NCI-H526 (cell line): ENCODE data around the gene PSMB2.
A peak's percentile ranks its signal among the peaks of the same experiment; 100 is the strongest.
"Not testable (repeated sequence)": the region's sequence is repeated elsewhere in the genome, so short reads cannot be mapped to it uniquely, and the experiment has no call there.

Experiments
- DNase-seq, 2 experiments: peaks; one replicate each; lab custom pipeline; 2025; lab: John Stamatoyannopoulos, UW

Gene PSMB2

DNA sequence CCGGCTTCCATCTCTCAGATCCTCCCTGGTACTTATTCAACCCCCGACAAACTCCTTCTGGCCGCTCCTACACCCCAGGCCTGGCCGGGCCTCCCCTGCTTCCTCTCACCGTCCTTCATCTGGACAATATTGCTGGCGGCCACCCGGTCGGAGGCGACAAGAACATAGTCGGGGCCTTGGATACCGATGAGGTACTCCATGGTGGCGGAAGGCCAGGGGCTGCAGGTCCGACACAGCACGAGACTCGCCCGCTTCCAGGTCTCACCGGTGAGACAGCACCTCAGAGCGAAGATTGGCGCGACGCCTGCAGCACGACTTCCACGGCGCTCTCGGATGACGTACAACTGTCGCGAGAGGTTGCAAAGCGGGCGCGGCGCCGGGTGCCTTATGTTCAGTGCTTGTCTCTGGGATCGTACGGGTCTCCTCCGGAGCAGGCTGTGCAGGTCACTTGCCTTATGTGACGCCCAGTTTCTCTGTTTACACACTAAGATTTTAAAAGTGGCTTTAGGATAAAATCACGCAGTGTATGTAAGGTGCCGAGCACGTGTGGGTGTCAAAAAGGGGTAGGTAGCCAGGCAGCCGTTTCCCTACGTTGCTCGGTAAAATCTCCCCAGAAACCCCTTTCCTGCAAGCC, at the start of gene PSMB2:
Gene PSMB2 (minus strand): TSS at position 294 of the 634 bp plus-strand sequence. CDS start 94 bp downstream, at position 200.
- peak; percentile 94 to 99 for DNase-seq

DNA sequence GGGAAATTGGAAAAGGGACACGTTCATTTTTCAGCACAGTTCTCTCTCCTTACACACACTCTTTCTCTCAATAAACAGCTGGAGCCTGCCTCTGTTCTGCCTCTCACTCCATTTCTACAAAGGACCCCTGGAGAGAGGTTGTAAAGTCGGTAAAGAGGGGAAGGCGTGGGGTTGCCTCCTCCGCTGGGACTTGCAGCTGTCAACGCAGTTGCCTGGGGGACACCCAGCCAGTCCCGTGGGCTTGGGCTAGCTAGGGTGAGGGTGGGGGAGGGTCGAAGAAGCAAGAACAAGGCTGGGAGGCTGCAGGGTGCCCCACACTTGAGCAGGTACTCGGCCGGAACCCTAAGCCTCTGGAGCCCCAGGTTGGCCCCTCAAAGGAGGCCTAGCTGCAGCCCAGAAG, 49.8 kb upstream of the PSMB2 start:
- DNase-seq, result no peak

DNA sequence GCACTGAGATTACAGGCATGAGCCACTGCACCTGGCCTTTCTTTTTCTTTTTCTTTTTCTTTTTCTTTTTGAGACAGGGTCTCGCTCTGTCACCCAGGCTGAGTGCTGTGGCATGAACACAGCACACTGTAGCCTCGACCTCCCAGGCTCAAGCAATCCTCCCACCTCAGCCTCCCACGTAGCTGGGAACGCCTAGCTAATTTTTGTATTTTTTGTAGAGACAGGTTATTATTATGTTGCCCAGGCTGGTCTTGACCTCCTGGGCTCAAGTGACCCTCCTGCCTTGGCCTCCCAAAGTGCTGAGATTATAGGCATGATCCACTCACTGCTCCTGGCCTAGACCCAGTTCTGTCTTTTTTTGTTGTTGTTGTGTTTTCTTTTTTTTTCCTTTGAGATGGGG, 48.8 kb upstream of the PSMB2 start:
- DNase-seq, result not testable (repeated sequence)

DNA sequence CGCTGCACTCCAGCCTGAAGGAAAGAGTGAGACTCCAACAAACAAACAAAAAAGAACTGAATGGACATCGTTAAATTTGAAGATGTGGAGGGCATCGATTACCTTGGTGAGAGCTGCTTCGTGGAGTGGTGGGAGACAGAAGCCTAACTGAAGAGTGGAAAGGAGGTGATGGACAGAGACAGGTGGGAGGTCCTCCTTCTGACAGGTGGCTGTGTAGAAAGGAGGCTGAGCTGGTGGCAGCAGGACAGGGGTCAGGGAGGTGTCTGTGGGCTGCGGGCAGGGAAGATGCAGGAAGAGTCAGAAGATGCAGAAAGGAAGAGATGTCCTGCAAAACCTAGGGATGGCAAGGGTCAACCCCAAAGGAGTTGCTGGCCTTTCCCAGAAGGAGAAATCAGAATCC, 46.8 kb upstream of the PSMB2 start:
- DNase-seq, result no peak

DNA sequence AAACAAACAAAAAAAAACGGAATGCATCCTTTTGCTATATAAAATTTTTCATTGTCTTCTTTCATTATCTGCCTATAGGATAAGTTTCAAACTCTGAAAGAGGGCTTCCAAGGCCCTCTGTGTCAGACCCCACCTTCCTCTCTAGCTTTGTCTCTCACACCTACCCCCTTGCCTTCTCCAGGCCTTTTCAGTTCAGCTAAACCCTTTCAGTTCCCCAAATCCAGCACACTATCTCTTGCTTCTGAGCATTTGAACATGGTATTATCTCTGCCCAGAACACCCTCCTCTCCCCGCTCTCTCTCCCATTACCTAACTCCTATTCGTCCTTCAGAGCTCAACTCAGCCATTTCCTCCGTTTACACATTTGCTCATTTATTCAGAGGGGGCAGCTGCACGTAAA, 41.7 kb upstream of the PSMB2 start:
- DNase-seq, result no peak

DNA sequence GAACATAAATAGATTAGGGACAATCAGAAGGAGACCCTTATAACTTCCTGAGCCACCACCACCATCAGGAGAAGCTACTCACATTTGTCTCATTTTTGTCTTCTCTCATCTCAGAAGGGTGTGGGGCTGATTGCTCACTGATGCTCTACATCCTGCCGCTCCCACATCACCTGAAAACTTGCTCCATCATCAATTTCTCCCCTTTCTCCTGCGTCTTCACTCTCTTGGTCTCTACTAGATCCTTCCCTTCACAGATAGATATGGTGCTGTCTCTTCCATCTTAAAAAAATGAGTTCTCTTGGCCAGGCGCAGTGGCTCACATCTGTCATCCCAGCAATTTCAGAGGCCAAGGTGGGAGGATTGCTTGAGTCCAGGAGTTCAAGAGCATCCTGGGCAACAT, 38.9 kb upstream of the PSMB2 start:
- DNase-seq, result no peak

DNA sequence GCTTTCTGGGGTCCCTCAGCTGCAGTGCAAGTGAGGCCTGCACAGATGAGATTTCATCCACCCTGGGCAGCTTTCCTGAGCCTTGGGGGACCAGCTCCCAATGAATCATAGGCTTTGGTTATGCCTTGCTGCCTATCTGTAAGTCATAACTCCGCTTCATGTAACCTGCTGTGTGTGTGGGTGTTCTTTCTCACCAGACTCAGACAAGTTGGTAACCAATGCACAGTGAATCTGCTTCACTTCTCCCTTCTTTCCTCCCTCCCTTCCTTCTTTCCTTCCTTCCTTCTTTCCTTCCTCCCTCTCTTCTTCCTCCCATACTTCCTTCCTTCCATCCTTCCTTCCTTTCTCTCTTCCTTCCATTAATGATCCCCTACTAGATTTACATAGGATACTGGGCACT, 34.4 kb upstream of the PSMB2 start:
- no peak for DNase-seq

DNA sequence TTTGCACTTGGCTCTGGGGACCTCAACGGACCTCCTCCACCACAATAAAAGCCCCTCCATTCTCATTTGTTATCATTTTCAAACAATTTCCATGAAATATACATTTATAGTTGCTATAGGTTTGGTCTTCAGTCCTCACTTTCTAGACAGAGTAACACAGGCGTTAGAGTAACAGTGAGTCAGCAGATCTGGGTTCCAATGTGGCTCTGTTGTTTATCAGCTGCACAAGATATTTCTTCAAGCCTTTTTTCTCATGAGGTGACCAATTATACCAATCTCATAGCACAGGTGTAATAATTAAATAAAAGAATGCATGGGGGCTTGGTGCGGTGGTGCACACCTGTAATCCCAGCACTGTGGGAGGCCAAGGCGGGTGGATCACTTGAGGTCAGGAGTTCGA, 32.8 kb upstream of the PSMB2 start:
- DNase-seq, result no peak

DNA sequence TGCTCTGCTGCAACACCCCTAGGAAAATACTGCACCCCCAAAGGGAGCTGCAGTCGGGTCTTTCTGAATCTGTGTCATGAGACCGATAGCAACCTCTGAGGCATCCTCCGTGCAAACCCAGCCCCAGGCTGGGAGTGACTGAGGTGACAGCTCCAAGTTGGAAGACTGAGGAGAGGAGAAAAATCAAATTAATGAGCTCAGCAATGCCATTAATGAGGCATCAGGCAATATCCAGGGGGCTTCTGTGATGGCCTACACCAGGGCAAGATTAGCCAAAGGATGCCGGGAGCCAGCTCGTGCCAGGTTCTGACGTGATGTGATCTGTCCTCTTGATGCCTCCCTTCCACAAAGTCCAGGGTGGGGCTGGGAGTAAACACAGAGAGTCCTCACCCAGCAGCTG, 30.8 kb upstream of the PSMB2 start:
- no peak for DNase-seq

DNA sequence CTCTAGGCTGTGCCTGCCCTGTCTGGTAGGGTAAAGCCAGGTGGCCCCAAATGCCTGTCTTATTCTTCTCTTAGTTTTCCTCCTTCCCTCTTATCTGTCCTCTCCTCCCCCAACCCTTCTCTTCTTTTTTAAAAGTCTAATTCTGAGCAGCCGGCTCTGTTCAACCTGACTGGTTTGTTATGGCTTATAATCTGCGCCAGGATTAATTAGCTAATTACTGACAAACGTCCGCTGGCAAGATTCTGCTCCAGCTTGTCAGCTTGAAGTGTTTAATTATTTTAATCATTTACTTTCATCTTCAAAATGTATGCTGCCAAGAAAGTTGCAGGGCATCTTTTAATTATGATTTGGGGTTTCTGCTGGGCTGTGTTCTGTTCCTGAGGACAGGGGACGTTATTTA, 27.2 kb upstream of the PSMB2 start:
- no peak for DNase-seq

DNA sequence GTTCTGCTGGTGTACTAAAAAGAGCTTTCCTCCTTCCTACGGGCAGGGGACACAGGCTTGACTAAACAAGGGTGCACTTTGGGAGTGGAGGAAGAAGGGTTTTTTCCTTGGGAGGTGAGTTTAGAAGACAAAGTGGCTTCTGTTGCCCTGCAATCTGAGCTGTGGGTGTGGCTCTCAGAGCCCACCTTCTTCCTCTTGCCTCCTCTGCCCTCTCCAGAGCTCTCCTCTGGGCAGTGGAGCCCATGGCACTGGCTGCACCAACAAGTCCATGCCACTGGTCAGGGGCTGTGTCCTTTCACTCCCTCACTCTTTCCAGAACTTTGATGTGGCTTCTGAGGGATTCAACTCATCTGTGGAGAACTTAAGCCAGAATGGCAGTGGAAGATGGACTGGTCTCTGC, 25.6 kb upstream of the PSMB2 start:
- DNase-seq, result no peak

DNA sequence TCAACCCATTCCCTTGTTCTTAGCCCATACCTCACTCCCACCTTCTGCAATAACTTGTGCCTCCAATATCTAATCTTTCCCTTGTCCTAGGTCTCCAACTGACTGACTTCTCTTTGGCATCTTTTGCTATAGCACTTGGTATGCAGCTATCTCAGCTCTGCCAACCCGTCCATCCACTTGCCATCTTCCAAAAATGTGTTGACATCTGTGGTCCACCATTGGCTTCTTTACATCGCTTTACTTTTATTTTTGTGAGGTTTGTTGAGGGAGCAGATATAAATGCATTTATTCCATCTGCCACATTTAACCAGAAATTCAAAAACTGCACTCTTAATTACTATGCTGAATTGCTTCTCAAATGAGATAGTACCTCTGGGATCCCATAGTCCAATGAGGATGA, 24.9 kb upstream of the PSMB2 start:
- no peak for DNase-seq

DNA sequence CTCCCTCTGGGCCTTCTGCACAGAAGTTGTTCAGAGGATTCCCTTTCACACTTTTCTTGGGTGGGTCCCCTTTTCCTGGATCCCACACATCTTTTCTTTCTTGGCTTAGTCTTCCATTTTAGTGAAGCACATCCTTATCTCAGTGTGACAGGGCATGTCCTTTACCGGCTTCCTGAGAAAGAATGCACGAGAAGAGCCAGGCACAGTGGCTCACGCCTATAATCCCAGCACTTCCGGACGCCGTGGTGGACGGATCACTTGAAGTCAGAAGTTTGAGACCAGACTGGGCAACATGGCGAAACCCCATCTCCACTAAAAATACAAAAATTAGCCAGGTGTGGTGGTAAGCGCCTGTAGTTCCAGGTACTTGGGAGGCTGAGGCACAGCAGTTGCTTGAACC, 22.1 kb upstream of the PSMB2 start:
- no peak for DNase-seq

DNA sequence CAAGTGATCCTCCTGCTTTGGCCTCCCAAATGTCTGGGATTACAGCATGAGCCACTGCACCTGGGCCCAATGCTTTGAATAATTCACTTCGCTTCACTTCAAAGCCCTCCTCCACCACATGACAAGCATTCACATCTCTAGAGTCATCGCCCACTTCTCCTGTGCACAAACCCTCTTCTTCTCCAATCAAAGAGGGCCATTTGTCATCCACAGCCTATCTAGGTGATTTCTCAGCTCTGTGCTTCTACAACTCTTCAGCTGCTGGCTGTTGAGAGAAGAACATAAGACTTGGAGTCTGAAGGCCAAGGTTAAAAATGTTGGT, 20.1 kb upstream of the PSMB2 start:
- no peak for DNase-seq

DNA sequence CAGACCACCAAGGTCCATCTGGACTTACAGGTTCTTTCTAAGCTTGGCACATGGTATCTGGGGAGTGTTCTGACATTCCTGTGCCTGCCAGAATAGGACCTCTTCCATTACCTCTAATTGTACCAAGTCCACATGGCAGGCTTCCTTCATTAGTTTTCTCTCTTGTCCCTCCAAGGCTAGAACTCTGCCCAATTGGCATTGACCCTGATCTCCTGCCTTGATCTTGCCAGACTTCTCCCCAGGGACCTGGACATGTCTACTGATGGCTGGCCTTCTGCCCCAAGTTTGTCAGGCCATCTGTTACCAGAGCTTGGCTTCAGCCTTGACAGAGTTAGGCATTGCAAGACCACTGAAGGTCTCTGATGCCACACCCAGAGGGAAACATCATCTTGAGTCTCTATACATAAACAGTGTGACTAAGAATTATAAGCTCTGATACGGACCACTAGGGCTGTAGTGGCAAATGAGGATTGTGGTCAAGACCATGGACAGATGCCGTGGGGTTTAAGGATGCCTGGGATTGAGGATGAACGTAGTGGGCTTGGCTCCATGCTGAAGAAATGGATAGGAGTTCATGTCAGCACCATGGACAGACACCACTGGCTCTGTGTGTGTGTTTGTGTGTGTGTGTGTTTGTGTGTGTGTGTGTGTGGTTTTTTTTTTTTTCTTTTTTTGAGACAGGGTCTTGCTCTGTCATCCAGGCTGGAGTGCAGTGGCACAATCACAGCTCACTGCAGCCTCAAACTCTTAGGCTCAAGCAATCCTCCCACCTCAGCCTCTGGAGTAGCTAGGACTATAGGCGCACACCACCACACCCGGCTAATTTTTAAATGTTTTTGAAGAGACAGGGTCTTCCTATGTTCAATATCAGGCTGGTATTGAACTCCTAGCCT, 19.5 kb upstream of the PSMB2 start:
- DNase-seq, result no peak

DNA sequence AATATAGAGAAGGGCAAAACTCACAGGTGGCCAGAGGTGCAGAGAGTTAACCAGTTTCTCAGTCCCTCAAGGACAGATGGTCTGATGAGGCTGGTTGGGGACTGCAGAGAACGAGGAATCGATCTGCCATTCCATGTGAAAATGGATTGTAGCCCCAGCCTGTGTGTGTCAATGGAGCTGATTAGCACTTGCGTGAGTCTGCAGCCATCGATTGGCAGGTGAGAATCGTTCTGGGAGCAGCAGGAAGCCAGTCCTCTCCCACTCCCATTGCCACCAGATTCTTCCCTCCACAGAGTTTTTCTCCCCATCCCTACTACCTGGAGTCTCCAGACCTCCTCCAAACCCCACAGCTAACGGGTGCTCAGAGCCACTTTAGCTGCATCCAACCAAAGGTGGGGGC, 18.3 kb upstream of the PSMB2 start:
- no peak for DNase-seq

DNA sequence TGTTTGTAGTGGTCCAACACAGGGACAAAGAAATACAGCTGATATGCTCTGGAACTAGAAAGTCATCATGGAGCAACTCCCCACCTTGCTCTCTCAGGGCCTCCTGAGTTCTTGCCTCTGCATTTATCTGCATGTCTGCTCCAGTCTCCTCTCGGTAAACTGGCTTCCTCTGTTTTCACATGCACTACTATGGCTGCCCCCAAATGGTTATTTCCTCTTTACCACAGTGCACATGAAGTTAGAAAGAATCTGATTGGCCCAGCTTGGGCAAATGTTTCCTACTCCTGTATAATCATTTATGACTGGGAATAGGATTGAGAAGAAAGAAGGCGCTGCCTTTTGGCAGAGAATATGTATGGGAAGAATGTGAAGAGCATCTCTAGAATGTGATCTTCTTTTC, 16.5 kb upstream of the PSMB2 start:
- no peak for DNase-seq

DNA sequence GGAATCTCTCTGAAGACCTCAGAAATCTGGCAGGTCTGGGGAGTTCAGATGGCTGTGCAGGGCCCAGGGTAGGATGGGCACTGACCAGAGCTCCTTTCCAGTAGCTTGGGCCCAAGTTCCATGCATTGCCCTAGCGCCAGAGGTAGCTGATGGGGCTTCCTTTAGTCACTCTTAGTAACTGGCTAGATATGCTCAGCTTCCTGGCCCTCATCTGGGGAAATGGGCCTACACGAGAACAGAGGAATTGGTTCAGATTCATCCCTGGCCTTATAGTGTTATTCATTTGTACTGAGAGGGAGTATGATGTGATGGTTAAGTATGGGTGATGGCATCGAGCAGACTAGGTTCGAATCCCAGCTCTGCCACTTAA, 15.5 kb upstream of the PSMB2 start:
- DNase-seq, result no peak

DNA sequence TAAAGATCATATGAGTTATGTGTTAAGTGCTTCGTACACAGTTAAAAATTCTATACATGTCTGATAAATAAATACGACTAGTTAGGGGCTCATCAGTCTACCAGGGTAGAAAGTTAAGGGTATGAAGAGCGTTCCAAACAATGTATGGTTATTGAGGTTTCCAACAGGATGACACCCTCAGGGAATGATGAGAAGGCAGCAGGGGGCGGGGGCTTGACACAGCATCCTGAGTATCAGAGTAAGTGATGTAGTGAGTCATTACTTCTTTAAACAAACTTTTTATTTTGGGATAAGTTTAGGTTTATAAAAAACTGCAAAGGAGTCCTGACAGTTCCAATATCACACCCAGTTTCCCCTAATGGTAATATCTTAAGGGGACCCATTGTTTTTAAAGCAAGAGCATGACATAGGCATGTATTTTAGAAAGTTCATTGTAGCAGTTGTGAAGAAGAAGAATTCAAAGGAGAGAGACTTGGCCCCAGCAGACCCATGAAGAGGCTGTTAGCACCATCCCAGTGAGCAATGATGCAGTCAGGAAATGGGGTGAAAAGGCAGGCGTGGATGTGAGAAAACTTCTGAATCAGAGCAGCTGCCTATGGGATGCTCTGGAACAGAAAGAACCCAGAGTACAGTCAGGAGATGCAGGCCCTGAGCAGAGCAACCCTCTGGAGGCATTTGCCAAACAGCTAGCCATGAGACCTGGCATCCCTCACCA, 15.0 kb upstream of the PSMB2 start:
- DNase-seq, result no peak

DNA sequence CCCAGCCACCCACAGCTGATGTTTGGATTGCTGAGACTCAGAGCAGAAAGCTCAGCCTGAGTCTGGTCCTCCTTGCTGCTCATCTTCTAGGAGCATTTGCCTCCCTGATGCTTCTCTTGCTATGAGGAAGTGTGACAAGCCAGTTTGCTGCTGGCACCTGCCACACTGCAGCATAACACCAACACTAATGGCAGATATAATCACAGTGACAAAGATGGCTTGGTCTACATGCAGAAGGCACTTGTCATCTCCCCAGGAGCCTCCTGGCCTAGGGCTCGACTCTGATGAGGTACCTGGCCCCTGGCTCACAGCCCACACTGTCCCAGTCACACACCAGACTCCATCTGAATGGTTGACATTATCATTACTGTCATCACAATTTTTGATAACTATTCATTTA, 13.9 kb upstream of the PSMB2 start:
- no peak for DNase-seq

DNA sequence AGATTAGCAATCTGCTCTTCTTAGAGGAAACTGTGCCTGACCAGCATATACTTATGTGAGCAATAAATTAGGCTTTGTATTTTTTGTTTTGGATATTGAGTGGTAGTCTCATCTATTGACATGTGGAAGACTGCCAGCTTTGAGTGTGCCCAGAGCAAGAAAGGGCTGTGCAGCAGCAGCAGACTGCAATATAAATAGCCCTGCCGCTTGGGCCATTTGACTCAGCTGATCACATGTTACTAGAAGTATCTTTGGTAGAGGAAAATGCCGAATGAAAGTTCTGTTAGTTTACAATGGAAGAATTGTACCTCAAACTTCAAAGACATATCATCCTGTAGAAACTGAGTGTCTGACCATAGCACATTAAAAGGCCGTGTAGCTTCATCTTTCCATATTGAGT, 9.1 kb upstream of the PSMB2 start:
- DNase-seq, result no peak

DNA sequence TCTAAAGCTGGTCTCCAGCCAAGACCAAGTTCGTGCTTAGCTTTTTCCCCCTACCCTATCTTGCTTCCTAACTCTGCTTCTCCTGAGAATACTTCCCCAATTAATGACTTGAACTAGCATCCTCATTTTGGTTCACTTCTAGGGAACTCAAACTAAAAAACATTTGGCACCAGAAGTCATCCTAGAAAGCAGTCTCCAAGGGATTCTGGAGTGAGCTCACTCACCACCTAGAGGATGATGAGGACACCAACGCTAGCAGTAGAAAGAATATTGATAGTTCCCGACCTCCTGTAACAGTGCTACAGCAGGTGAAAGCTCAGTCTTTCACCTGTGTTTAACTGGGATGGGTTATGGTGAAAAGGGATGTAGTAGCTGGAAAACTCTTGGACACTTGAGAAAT, 4.7 kb upstream of the PSMB2 start:
- peak in 1 of 2 experiments; percentile 25 for DNase-seq

DNA sequence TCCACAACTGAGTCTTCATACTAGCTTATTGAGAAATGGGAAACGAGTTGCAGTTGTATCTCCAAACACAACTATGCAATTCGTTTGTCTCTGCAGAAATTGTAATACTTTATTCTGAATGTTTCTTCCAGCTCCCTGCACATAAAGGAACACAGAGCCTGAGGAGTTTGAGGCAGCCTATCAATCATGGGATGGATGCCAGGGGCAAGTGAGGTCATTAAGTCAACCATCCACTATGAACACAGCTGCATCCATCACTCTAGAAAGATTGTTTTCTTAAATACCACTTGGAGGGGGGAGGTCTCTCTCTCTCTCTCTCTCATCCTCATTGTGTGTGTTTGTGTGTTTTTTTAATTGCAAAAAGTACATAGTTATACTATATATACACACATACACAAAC, 2.9 kb upstream of the PSMB2 start:
- DNase-seq, result no peak
